GM19395 (cell line): ENCODE data around the gene TRIM15.
"Not testable (repeated sequence)": the region's sequence is repeated elsewhere in the genome, so short reads cannot be mapped to it uniquely, and the experiment has no call there.

Experiments used
- ATAC-seq: cut with Tn5 transposase; IDR thresholded peaks from one replicate; pipeline ENCODE4 v1.9.1; 2021; ENCODE audit warnings: mild to moderate bottlenecking, moderate library complexity; ENCODE audit not compliant: unreplicated experiment

TRIM15 gene

GRCh38 chr6:30160785-30161531 lies 2.4 kb upstream of the TRIM15 start, which contains the start of gene TRIM10:
Gene TRIM10, minus strand, starts transcription at chr6:30161211. Its CDS starts 353 bp downstream, at chr6:30160858.
- no peak for ATAC-seq

DNA sequence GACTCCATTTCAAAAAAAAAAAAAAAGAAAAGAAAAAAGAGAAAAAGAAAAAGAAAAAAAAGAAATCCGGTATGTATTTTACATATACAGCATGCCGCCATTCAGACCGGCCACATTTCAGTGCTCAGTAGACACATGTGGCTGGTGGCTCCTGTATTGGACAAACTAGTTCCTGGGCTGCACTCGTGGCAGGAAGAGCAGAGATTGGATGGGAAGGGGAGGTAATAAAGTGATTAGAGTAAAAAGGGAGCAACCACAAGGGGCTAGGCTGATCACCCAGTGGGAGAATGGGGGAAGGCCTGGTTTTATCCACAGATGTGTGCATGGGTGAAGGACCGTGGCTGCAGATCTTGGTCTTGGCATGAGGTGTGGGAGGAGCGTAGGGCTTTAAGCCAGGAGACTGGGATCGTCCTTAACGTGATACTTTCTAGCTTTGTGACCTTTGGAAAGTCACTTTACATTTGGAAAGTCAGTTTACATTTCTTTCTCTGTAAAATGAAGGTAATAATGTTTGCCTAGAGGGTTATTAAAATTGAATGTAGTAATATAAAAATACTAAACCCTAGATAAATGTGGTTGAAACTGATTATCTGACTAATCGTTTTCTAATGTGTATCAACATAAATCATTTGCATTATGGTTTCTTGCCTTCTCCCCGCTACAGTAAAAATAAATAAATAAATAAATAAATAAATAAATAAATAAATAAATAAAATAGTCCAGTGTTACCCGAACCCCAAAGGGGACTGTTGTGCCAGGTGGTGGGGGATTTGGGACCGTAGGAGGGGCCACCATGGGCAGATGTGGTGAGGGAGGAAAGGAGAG lies 869 bp upstream of the TRIM15 start:
- no peak for ATAC-seq

- ATAC-seq, result no peak
These were observed 740 bp downstream of the TRIM15 start for GRCh38 chr6:30163918-30164654.

GRCh38 chr6:30164714-30165113 lies 1.4 kb downstream of the TRIM15 start:
- ATAC-seq, result no peak

GRCh38 chr6:30165238-30165637 lies 1.9 kb downstream of the TRIM15 start:
- ATAC-seq, result not testable (repeated sequence)

- no peak for ATAC-seq
These were observed 3.8 kb downstream of the TRIM15 start for GRCh38 chr6:30167101-30167500.

DNA sequence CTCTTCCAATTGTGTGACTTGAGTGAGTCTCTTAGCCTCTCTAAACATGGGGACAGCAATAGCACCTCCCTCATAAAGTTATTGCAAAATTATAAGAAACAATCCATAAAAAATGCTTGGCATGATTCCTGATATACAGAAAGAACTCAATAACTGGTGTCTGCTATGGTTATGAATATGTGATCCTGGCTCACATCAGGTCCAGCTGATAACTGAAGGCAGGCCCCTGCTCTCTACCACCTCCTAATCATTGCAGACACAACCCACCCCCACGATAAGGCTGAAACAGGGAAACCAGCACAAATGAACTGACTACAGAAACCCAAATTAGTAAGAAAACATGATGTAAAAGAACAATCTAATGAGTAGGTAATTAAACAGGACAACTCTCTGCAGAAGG lies 5.4 kb downstream of the TRIM15 start:
- no peak for ATAC-seq

DNA sequence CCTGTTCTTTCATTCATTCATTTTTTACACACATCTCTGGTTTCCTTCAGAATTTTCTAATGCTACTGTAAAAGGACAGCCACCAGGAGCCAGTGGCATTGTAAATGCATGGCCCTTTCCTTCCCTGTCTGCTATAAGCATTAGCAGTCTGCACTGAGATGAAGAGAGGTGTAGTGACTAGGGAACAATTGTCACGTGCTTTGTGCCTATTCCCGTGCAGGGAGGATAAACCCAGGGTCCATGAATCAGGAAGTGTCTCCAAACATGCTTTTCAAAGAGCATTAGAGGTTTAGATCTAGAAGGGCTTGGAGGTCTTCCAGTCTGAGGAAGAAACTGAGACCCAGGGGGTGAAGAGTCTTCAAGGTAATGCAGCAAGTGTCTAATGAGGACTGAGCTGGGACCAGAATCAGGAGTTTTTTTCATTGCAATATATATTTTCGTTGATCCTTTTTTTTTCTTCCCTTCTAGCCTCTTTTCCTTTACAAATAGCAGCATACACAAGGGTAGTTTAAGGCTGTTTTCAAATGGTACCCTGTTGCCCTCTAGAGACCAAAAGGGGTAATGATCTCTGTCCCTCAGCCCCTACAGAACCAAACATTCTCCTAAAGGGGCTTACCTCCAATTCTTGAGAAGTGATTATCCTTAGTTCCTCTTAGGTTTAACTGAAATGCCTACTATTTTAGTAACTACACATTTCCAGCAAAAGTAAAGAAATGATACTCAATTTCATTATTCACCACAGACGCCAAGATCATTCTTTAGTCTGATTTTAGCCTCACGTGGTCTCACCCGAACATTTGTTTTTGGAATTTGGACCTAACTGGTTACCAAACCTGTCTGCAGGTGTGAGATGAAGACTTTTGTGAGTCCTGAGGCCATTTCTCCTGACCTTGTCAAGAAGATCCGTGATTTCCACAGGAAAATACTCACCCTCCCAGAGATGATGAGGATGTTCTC lies 6.6 kb downstream of the TRIM15 start:
- no peak for ATAC-seq

GRCh38 chr6:30171677-30172471 lies 8.5 kb downstream of the TRIM15 start:
- no peak for ATAC-seq

- no peak for ATAC-seq
These were observed 9.3 kb downstream of the TRIM15 start for GRCh38 chr6:30172681-30173080.

DNA sequence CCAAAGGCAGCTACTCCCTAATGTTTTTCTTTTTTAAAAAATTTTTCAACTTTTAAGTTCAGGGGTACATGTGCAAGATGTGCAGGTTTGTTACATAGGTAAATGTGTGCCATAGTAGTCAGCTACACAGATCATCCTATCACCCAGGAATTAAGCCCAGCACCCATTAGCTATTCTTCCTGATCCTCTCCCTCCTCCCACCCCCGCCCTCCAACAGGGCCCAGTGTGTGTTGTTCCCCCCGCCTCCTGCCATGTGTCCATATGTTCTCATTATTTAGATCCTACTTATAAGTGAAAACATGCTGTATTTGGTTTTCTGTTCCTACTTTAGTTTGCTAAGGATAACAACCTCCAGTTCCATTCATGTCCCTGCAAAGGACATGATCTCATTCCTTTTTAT lies 12.4 kb downstream of the TRIM15 start:
- no peak for ATAC-seq

DNA sequence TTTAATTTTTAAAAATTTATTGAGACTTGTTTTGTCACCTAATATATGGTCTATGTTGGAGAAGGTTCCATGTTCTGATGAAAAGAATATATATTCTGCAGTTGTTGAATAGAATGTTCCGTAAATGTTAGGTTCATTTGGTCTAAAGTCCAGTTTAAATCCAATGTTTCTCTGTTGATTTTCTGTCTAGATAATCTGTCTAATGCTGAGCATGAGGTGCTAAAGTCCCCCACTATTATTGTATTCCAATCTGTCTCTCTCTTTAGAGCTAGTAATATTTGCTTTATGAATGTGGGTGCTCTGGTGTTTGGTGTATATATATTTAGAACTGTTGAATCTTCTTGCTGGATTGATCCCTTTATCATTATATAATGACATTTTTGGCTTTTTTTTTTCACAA lies 15.5 kb downstream of the TRIM15 start:
- no peak for ATAC-seq

- ATAC-seq, result no peak
These were observed 16.8 kb downstream of the TRIM15 start for GRCh38 chr6:30180145-30180544.

DNA sequence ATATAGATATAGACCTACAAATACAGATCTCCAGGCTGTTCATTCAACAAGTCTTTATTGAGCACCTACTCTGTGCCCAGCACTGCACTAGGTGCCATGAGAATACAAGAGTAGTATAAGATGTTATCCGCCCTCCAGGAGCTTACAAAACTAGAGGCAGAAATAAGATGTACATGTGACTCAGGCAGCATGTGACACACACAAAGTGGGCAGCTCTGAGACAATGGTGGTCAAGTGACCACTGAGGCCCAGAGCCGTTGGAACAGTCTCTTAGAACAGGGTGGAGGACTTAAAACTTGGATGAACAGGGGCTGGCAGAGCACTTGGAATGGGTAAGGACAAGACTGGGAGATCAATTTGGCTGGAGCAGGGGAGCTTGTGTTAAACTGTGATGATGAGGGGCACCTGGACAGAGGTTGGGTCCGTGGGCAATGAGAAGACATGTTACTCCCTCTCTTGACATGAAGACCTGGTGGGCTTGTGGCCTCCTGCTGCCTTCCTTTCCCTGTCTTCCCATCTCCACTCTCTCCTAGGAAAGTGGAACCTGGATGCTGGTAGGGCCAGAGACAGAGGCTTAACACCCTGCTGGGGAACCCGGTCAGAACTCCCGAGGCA lies 21.2 kb downstream of the TRIM15 start:
- ATAC-seq, result no peak

- ATAC-seq, result no peak
These were observed 22.6 kb downstream of the TRIM15 start for GRCh38 chr6:30185846-30186484.

- no peak for ATAC-seq
These were observed 25.2 kb downstream of the TRIM15 start for GRCh38 chr6:30188541-30188940.

DNA sequence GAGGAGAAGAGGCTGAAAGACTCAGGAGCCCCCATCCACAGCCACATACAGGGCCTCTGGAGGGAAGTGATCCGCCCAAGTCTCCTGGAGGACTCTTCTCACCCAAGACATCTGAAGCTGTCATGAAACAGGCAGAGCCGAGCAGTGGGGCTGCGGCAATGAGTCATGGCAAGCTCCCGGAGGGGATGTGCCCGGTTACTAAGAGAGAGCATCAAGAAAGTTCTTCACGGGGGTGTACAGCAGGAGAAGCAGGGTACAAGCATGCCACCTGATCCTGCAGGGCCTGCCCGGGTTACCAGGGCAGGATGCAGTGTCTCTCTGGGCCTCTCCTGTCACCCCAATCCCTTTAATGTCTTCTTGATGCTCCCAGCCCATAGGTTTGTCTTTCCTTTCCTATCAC lies 28.7 kb downstream of the TRIM15 start:
- ATAC-seq, result no peak

GRCh38 chr6:30194797-30195690 lies 31.7 kb downstream of the TRIM15 start:
- ATAC-seq, result no peak
